Activated T-helper 17 cell treated with anti-CD3 and anti-CD28 coated beads, Interleukin-2, amount 50 U/mL, for 72 hours (primary cell): Measurements from ENCODE around the gene SUMF2. TPM values are rescaled to one million over a fixed set of nuclear protein-coding genes. Genes with fewer than 3 reads are reported as not detected.
A peak's percentile ranks its signal among the peaks of the same experiment; 100 is the strongest.
"Not testable (repeated sequence)": the region's sequence is repeated elsewhere in the genome, so short reads cannot be mapped to it uniquely, and the experiment has no call there.

ENCODE experiments used
- ATAC-seq: fragments of 150-1000 bp; cut with Tn5 transposase; replicated peaks from 2 replicates; pipeline ENCODE4 v1.10.0; 2021; ENCODE audit warnings: mild to moderate bottlenecking, moderate library complexity
- H3K27ac Mint-ChIP-seq: one replicate; pipeline ENCODE4 v1.8.0; 2022; ENCODE audit warnings: mixed read lengths
- H3K27me3 Mint-ChIP-seq: one replicate; pipeline ENCODE4 v1.8.0; 2022; ENCODE audit warnings: mixed read lengths
- H3K36me3 Mint-ChIP-seq: one replicate; pipeline ENCODE4 v1.8.0; 2022; ENCODE audit warnings: low read depth, mild to moderate bottlenecking, mixed read lengths
- H3K4me1 Mint-ChIP-seq: one replicate; pipeline ENCODE4 v1.8.0; 2022; ENCODE audit warnings: mixed read lengths
- H3K4me3 Mint-ChIP-seq: one replicate; pipeline ENCODE4 v1.8.0; 2022; ENCODE audit warnings: mild to moderate bottlenecking, mixed read lengths
- H3K9me3 Mint-ChIP-seq: one replicate; pipeline ENCODE4 v1.8.0; 2022; ENCODE audit warnings: mixed read lengths
- total RNA-seq, 2 donors: library from RNA; stranded (reverse); gene quantifications; one replicate each; pipeline ENCODE4 v1.2.3, GENCODE V29; 2022

SUMF2 gene
- total RNA-seq, 2 donors from 2014 or later, result 88.2 to 89.6 TPM

- Mint-ChIP-seq H3K27ac (no peak overlapping the region), H3K4me3 (no peak overlapping the region), H3K36me3 (peaks cover 23% of the 10 kb centered on the region), H3K4me1 (peaks cover 7% of the 10 kb centered on the region), H3K27me3 (no peaks in the 10 kb centered on the region), H3K9me3 (no peaks in the 10 kb centered on the region)
- no peak for ATAC-seq
Observed at GRCh38 chr7:56048245-56048644, 15.8 kb upstream of the SUMF2 start.

DNA sequence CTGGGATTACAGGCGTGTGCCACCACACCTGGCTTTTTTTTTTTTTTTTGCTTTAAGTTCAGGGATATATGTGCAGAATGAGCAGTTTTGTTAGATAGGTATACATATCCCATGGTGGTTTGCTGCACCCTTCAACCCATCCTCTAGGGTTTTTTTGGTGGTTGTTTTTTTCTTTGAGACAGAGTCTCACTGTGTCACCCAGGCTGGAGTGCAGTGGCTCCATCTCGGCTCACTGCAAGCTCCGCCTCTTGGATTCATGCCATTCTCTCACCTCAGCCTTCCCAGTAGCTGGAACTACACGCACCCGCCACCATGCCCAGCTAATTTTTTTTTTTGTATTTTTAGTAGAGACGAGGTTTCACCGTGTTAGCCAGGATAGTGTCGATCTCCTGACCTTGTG lies 15.3 kb upstream of the SUMF2 start:
- not testable (repeated sequence) for H3K27me3 Mint-ChIP-seq, H3K9me3 Mint-ChIP-seq

GRCh38 chr7:56051053-56051338 lies 13.1 kb upstream of the SUMF2 start:
- H3K4me1 Mint-ChIP-seq, result peaks cover 12% of the 10 kb centered on the region
- peak overlapping the region; percentile 94 for H3K4me3 Mint-ChIP-seq
- H3K27me3 Mint-ChIP-seq, result no peaks in the 10 kb centered on the region
- no peak for ATAC-seq
- no peaks in the 10 kb centered on the region for H3K9me3 Mint-ChIP-seq
- H3K36me3 Mint-ChIP-seq, result peaks cover 50% of the 10 kb centered on the region
- H3K27ac Mint-ChIP-seq, result peak overlapping the region; percentile 97

More for the DNA sequence above, 15.3 kb upstream of the SUMF2 start:
- ATAC-seq, H3K4me1 Mint-ChIP-seq, H3K4me3 Mint-ChIP-seq, H3K27ac Mint-ChIP-seq: not testable (repeated sequence)
- H3K36me3 Mint-ChIP-seq, result peaks cover 28% of the 10 kb centered on the region

DNA sequence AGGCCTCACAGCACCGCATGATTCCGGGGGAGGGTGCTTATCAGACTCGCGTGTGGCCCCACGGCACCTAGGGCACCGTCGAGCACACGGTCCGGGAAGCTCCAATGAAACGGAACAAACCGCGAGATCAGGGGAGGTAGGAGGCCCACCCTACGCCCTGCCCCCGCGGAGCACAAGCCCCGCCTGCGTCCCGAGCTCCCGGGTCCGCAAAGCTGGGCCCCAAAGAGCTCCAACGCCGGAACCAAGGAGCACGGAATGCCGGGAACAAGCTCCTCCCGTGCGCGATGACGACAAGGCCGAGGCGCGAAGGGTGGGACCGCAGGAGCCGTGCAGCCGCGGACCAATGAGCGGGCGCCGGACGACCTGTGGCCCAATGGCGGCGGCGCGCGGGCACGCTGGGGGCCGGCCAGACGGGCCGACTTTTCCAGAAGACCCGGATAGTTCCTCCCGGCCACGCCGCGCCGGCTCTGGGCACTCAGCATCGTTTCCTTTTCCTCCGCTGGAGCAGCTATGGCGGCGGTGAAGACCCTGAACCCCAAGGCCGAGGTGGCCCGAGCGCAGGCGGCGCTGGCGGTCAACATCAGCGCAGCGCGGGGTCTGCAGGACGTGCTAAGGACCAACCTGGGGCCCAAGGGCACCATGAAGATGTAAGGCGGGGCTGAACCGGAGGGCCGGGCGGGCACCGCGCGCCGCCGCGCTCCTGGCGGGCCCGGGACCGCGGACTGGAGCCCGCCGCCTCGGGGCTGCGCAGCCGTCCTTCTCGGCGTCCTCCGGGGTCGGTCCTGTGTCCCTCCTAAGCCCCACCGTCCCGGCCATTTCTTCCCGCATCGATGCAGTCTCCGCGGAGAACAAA lies 12.5 kb upstream of the SUMF2 start, which contains the start of the genes CCT6A and PSPH:
Gene CCT6A (plus strand): TSS at position 427 of the 853 bp plus-strand sequence. CDS start 84 bp downstream, at position 511.
Gene PSPH (minus strand): TSS at position 106 of the 853 bp plus-strand sequence. CDS start 30,232 bp downstream, outside the sequence.
- H3K27ac Mint-ChIP-seq, result peak within 1 kb of the TSS; percentile 97
- ATAC-seq, result peak; percentile 98
- peaks cover 56% of the 10 kb centered on the region for H3K36me3 Mint-ChIP-seq
- peak within 1 kb of the TSS; percentile 94 for H3K4me3 Mint-ChIP-seq
- H3K27me3 Mint-ChIP-seq, result no peaks in the 10 kb centered on the region
- no peaks in the 10 kb centered on the region for H3K9me3 Mint-ChIP-seq
- H3K4me1 Mint-ChIP-seq, result peaks cover 12% of the 10 kb centered on the region

DNA sequence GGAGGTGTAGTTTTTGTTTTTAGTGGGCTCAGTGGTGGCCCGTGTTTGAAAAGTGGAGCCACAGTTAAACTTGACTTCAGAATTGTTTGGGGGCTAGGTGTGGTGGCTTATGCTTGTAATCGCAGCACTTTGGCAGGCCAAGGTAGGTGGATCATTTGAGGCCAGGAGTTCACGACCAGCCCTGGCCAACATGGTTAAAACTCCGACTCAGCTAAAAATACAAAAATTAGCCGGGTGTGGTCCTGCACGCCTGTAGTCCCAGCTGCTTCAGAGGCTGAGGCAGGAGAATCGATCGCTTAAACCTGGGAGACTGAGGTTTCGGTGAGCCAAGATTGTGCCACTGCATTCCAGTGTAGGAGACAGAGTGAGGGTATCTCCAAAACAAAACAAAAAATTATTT lies 10.7 kb upstream of the SUMF2 start:
- Mint-ChIP-seq H3K27me3 (no peaks in the 10 kb centered on the region), H3K9me3 (no peaks in the 10 kb centered on the region), H3K4me3 (peak overlapping the region; percentile 94), H3K27ac (peak overlapping the region; percentile 97), H3K36me3 (peaks cover 74% of the 10 kb centered on the region), H3K4me1 (peaks cover 12% of the 10 kb centered on the region)
- ATAC-seq, result no peak

- H3K4me3 Mint-ChIP-seq, result peak overlapping the region; percentile 94
- H3K36me3 Mint-ChIP-seq, result peaks cover 80% of the 10 kb centered on the region
- H3K9me3 Mint-ChIP-seq, result no peaks in the 10 kb centered on the region
- H3K4me1 Mint-ChIP-seq, result peaks cover 12% of the 10 kb centered on the region
- H3K27me3 Mint-ChIP-seq, result no peaks in the 10 kb centered on the region
- no peak for ATAC-seq
- peak overlapping the region; percentile 58 for H3K27ac Mint-ChIP-seq
Observed at GRCh38 chr7:56053993-56054392, 10.1 kb upstream of the SUMF2 start.

GRCh38 chr7:56062382-56062781 lies 1.7 kb upstream of the SUMF2 start:
- H3K27me3 Mint-ChIP-seq, result no peaks in the 10 kb centered on the region
- H3K27ac Mint-ChIP-seq, result peak overlapping the region; percentile 90
- ATAC-seq, result peak; percentile 33
- peaks cover 81% of the 10 kb centered on the region for H3K36me3 Mint-ChIP-seq
- no peaks in the 10 kb centered on the region for H3K9me3 Mint-ChIP-seq
- peaks cover 27% of the 10 kb centered on the region for H3K4me1 Mint-ChIP-seq
- H3K4me3 Mint-ChIP-seq, result peak overlapping the region; percentile 92

GRCh38 chr7:56063500-56063881 lies 595 bp upstream of the SUMF2 start:
- peak overlapping the region; percentile 92 for H3K4me3 Mint-ChIP-seq
- H3K4me1 Mint-ChIP-seq, result peaks cover 27% of the 10 kb centered on the region
- peak overlapping the region; percentile 97 for H3K27ac Mint-ChIP-seq
- no peak for ATAC-seq
- H3K27me3 Mint-ChIP-seq, result no peaks in the 10 kb centered on the region
- H3K9me3 Mint-ChIP-seq, result no peaks in the 10 kb centered on the region
- H3K36me3 Mint-ChIP-seq, result peaks cover 79% of the 10 kb centered on the region

- Mint-ChIP-seq H3K4me1 (peaks cover 27% of the 10 kb centered on the region), H3K36me3 (peaks cover 76% of the 10 kb centered on the region)
- not testable (repeated sequence) for H3K27ac Mint-ChIP-seq, H3K4me3 Mint-ChIP-seq, H3K9me3 Mint-ChIP-seq, ATAC-seq, H3K27me3 Mint-ChIP-seq
Observed at GRCh38 chr7:56066376-56066775, 2.3 kb downstream of the SUMF2 start.

DNA sequence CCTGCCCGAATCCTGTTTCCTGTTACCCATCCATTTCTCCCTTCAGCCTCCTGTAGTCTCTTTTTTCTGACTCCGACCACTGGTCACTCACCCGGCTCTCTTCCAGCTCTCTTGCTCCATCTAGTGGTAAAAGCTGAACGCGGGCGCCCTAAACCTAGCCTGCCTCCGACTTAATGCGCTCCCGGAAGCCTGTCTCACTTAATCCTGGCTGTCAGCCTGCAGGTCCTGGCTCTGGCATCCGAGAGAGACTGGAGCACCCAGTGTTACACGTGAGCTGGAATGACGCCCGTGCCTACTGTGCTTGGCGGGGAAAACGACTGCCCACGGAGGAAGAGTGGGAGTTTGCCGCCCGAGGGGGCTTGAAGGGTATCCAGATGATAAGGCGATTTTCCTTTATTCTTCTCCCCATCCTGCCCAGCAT lies 10.3 kb downstream of the SUMF2 start:
- Mint-ChIP-seq H3K4me1 (peaks cover 5% of the 10 kb centered on the region), H3K27ac (peak overlapping the region; percentile 23), H3K36me3 (peaks cover 62% of the 10 kb centered on the region), H3K9me3 (no peaks in the 10 kb centered on the region), H3K4me3 (no peak overlapping the region), H3K27me3 (no peaks in the 10 kb centered on the region)
- ATAC-seq, result peak; percentile 90

DNA sequence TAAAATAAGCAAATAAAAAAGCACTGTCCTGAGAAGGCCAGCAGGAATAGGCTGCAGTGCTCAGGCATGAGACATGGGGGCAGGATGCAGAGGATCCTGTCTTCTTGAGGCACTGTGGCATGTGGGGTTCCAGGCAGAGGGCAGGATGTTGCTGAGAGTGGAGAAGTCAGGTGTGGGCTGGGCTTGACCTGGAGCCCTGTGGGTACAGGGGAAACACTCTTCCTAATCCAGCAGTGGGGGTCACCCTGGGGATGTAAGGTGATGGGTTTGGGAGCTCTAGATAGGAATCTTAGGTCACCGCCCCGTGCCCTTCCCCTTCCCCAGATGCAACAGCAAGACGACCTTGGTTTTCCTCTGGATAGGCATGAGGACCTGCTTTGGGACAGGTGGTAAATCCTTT lies 13.6 kb downstream of the SUMF2 start:
- H3K27ac Mint-ChIP-seq, result no peak overlapping the region
- H3K9me3 Mint-ChIP-seq, result no peaks in the 10 kb centered on the region
- peaks cover 5% of the 10 kb centered on the region for H3K4me1 Mint-ChIP-seq
- peaks cover 64% of the 10 kb centered on the region for H3K36me3 Mint-ChIP-seq
- no peak overlapping the region for H3K4me3 Mint-ChIP-seq
- ATAC-seq, result no peak
- H3K27me3 Mint-ChIP-seq, result no peaks in the 10 kb centered on the region

DNA sequence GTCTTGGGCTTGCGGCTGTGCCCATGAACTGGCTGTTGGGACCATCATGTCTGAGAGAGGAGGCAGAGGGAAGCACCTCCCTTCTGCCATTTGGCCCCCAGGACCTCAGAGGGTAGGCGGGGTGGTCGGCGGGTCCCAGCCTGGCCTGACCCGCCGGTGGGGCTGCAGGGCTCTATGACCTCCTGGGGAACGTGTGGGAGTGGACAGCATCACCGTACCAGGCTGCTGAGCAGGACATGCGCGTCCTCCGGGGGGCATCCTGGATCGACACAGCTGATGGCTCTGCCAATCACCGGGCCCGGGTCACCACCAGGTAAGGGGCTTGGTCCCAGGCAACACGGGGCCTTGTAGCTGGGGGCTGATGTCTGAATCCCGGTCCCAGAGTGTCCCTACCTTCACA lies 14.1 kb downstream of the SUMF2 start:
- no peaks in the 10 kb centered on the region for H3K27me3 Mint-ChIP-seq
- H3K4me1 Mint-ChIP-seq, result peaks cover 5% of the 10 kb centered on the region
- no peak overlapping the region for H3K4me3 Mint-ChIP-seq
- no peak overlapping the region for H3K27ac Mint-ChIP-seq
- no peak for ATAC-seq
- no peaks in the 10 kb centered on the region for H3K9me3 Mint-ChIP-seq
- peaks cover 59% of the 10 kb centered on the region for H3K36me3 Mint-ChIP-seq

- Mint-ChIP-seq H3K4me3 (no peak overlapping the region), H3K27ac (peak overlapping the region; percentile 42), H3K27me3 (no peaks in the 10 kb centered on the region), H3K9me3 (no peaks in the 10 kb centered on the region), H3K4me1 (no peaks in the 10 kb centered on the region), H3K36me3 (peaks cover 53% of the 10 kb centered on the region)
- no peak for ATAC-seq
Observed at GRCh38 chr7:56079450-56080185, 15.5 kb downstream of the SUMF2 start.

DNA sequence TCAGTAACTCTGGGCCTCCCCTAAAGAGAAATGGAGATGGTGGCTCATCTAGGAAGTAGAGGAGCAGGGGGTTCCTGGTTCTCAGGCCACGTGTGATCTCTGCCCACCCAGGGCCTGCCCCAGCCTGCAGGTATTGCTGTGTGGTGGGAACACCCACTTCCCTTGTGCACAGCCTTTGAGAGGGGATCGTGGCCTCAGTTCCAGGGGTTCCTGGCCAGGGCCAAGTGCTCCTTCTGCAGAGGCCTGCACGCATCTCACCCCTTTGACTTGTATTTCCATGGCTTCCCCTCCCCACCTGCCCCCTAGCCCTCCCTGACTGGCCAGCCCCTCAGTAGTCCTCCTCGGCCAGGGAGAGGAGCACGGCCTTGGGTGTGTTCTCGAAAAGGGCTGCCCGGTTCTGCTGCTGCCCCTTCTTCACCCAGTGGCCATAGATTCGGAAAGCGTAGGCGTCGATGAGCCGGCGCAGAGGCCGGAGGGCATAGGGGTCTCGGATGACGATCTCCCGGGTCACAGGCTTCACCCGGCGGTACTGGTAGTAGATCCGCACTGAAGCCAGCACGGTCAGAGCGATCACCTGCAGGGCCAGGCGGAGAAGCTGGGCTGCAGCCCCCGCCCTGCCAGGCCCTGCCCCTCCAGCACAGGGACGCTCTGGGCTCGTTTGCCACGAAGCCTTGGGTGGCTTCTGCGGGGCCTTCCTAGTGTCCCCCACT lies 16.8 kb downstream of the SUMF2 start:
- H3K36me3 Mint-ChIP-seq, result peaks cover 48% of the 10 kb centered on the region
- not testable (repeated sequence) for H3K4me1 Mint-ChIP-seq, H3K9me3 Mint-ChIP-seq, H3K27ac Mint-ChIP-seq, H3K4me3 Mint-ChIP-seq, ATAC-seq, H3K27me3 Mint-ChIP-seq
